Fibroblast of mammary gland (primary cell): ENCODE results near the gene SHFL.

ENCODE experiments used
- DNase-seq: peaks from one replicate; pipeline ENCODE4 v3.0.0-alpha.2; 2010; ENCODE audit warnings: low read depth
- H3K4me3 ChIP-seq: 2 replicates; pipeline ENCODE4 v1.5.1; 2011; ENCODE audit warnings: low read depth, mild to moderate bottlenecking, low read length, moderate library complexity; ENCODE audit not compliant: control insufficient read depth
- TF ChIP-seq, protein P1 (sequence below): conservative IDR thresholded peaks from 2 replicates; pipeline ENCODE4 v1.5.1; 2011; ENCODE audit warnings: low read depth, low read length, inconsistent platforms; ENCODE audit not compliant: control insufficient read depth, insufficient read depth

Gene SHFL

GRCh38 chr19:10112037-10112761, 26.1 kb downstream of the SHFL start:
- TF ChIP-seq, protein P1, sequence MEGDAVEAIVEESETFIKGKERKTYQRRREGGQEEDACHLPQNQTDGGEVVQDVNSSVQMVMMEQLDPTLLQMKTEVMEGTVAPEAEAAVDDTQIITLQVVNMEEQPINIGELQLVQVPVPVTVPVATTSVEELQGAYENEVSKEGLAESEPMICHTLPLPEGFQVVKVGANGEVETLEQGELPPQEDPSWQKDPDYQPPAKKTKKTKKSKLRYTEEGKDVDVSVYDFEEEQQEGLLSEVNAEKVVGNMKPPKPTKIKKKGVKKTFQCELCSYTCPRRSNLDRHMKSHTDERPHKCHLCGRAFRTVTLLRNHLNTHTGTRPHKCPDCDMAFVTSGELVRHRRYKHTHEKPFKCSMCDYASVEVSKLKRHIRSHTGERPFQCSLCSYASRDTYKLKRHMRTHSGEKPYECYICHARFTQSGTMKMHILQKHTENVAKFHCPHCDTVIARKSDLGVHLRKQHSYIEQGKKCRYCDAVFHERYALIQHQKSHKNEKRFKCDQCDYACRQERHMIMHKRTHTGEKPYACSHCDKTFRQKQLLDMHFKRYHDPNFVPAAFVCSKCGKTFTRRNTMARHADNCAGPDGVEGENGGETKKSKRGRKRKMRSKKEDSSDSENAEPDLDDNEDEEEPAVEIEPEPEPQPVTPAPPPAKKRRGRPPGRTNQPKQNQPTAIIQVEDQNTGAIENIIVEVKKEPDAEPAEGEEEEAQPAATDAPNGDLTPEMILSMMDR = no peak
- H3K4me3 ChIP-seq = no peak overlapping the region
- DNase-seq = no peak

- no peak overlapping the region for H3K4me3 ChIP-seq
- peak; percentile 50 for DNase-seq
- TF ChIP-seq, protein P1 = peak; percentile 62
Measured at GRCh38 chr19:10112895-10113591, 26.9 kb downstream of the SHFL start.

GRCh38 chr19:10113592-10113963, 27.5 kb downstream of the SHFL start:
- TF ChIP-seq, protein P1 = no peak
- H3K4me3 ChIP-seq = no peak overlapping the region
- no peak for DNase-seq

GRCh38 chr19:10113964-10114650, 28.0 kb downstream of the SHFL start:
- TF ChIP-seq, protein P1 = no peak
- no peak for DNase-seq
- no peak overlapping the region for H3K4me3 ChIP-seq

DNA sequence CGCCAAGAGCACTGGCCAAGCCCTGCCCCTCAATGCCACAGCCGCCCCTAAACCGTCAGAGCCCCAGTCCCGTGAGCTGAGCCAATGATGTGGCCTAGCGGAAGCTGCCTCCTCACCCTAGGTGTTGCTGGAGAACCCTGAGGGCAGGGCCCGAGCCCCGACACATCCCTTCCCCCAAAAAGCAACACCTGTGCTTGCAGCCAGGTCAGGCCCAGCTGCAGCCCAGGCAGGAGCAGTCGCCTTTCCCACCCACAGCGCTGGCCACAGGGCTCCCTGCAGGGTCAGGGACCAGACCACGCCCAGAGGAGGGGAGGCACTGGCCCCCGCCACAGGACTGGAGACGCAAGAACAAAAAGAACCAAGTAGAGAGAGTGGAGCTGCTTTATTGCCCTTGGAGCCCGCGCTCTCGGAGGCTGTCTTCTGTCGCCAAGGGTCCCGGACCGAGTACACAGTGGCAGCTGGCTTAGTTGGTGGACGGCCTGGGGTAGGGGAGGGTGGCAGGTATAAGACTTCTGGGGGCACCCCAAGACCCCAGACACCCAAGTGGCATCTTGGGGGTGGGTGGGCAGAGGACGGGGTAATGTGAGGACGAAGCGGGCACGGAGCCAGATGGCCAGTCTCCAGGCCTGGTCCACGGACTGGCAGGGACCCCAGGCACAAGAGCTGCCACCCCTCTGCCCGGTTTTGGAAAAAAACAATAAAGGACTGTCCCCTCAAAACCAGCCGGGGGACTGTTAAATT, 28.7 kb downstream of the SHFL start:
- TF ChIP-seq, protein P1 = no peak

GRCh38 chr19:10115392-10116084, 29.4 kb downstream of the SHFL start:
- TF ChIP-seq, protein P1 = no peak
- no peak overlapping the region for H3K4me3 ChIP-seq

More for the DNA sequence above, 28.7 kb downstream of the SHFL start:
- DNase-seq = no peak
- no peak overlapping the region for H3K4me3 ChIP-seq

More at GRCh38 chr19:10115392-10116084, 29.4 kb downstream of the SHFL start:
- DNase-seq = no peak
